Endothelial cell of umbilical vein (primary cell): Measurements from ENCODE around the gene PGS1. TPM values are rescaled to one million over a fixed set of nuclear protein-coding genes. Genes with fewer than 3 reads are reported as not detected.

Experiments used
- BruUV-seq: library from RNA; stranded (reverse); fragments of 400-500 nt; replicated peaks from 2 replicates; lab custom pipeline; 2021; lab: Mats Ljungman, UMichigan
- CTCF ChIA-PET: fragments of 300-600, 350-600 bp; sonication (Branson Sonifier 250); formaldehyde crosslinking; loops from one replicate; lab custom pipeline; 2021; ENCODE audit warnings: antibody characterized with exemption, inconsistent platforms; lab: Charles Lee
- POLR2A ChIA-PET: fragments of 300-600, 350-600 bp; sonication (Branson Sonifier 250); formaldehyde crosslinking; loops from one replicate; lab custom pipeline; 2021; ENCODE audit warnings: antibody characterized with exemption, inconsistent platforms; lab: Charles Lee
- DNase-seq: peaks from one replicate; pipeline ENCODE4 v3.0.0-alpha.2; 2011; ENCODE audit warnings: low read depth, low spot score
- FAIRE-seq: peaks from 2 replicates; lab custom pipeline; 2011; peaks lifted over from hg19 to GRCh38; lab: Jason Lieb, UNC
- H2AFZ ChIP-seq: 2 replicates; pipeline ENCODE4 v1.6.0; 2012; ENCODE audit warnings: low read depth, low read length, control low read depth, inconsistent platforms
- H3K27ac ChIP-seq: 2 replicates; pipeline ENCODE4 v1.5.1; 2011; ENCODE audit warnings: low read depth, mild to moderate bottlenecking, control low read depth, low read length, moderate library complexity; ENCODE audit not compliant: insufficient read depth
- H3K27me3 ChIP-seq, 2 experiments: 2 replicates each; pipeline versions ENCODE4 v1.6.0 to v1.6.1; 2011; ENCODE audit warnings: low read length in 2 of 2, mixed read lengths in 1 of 2; ENCODE audit not compliant: control insufficient read depth in 2 of 2, insufficient read depth in 2 of 2
- H3K36me3 ChIP-seq, 2 experiments: 2 replicates in 1 of 2; 3 replicates in 1 of 2; pipeline ENCODE4 v1.5.1; 2011; ENCODE audit warnings: low read length in 2 of 2, mild to moderate bottlenecking in 1 of 2, moderate library complexity in 1 of 2; ENCODE audit not compliant: control insufficient read depth in 2 of 2, insufficient read depth in 2 of 2; ENCODE audit errors: extremely low read depth in 1 of 2
- H3K4me1 ChIP-seq: 3 replicates; pipeline ENCODE4 v1.5.1; 2011; ENCODE audit warnings: mild to moderate bottlenecking, low read length; ENCODE audit not compliant: control insufficient read depth, insufficient read depth; ENCODE audit errors: extremely low read depth
- H3K4me2 ChIP-seq: 2 replicates; pipeline ENCODE4 v1.6.1; 2011; ENCODE audit warnings: low read length, control low read depth, mixed read lengths; ENCODE audit not compliant: insufficient read depth
- H3K4me3 ChIP-seq, 3 experiments: fragments of 200-600 bp in 1 of 3; sonication (generic), shearing (Covaris generic) in 1 of 3; replicated peaks in 1 of 3; 2 replicates each; pipeline ENCODE4 v1.5.1; 2011 to 2016; ENCODE audit warnings: control low read depth in 3 of 3, low read length in 3 of 3, mild to moderate bottlenecking in 2 of 3, inconsistent platforms in 1 of 3, low read depth in 1 of 3, moderate library complexity in 1 of 3; ENCODE audit not compliant: insufficient read depth in 1 of 3
- H3K79me2 ChIP-seq: 2 replicates; pipeline ENCODE4 v1.6.0; 2012; ENCODE audit warnings: low read length, inconsistent platforms; ENCODE audit not compliant: control insufficient read depth, insufficient read depth
- H3K9ac ChIP-seq: replicated peaks from 2 replicates; pipeline ENCODE3; 2011; ENCODE audit warnings: low read length, control low read depth; ENCODE audit not compliant: insufficient read depth; ENCODE audit errors: extremely low read depth
- H3K9me1 ChIP-seq: replicated peaks from 3 replicates; pipeline ENCODE4 v1.6.0; 2011; ENCODE audit warnings: mild to moderate bottlenecking, low read length; ENCODE audit not compliant: control insufficient read depth, insufficient read depth; ENCODE audit errors: extremely low read depth
- H3K9me3 ChIP-seq: replicated peaks from 2 replicates; pipeline ENCODE4 v1.5.1; 2012; ENCODE audit warnings: low read length, inconsistent platforms; ENCODE audit not compliant: control insufficient read depth, insufficient read depth
- H4K20me1 ChIP-seq: replicated peaks from 2 replicates; pipeline ENCODE3; 2011; ENCODE audit warnings: mild to moderate bottlenecking, low read length; ENCODE audit not compliant: control insufficient read depth, insufficient read depth; ENCODE audit errors: extremely low read depth
- EZH2 ChIP-seq: IDR thresholded peaks from 2 replicates; pipeline ENCODE4 v1.6.1; 2012; ENCODE audit warnings: borderline replicate concordance, low read depth, mild to moderate bottlenecking, moderate library complexity, low read length, inconsistent platforms; ENCODE audit not compliant: severe bottlenecking
- FOS ChIP-seq: IDR thresholded peaks from 2 replicates; pipeline ENCODE4 v1.6.1; 2011; ENCODE audit warnings: mild to moderate bottlenecking, low read length, moderate library complexity, borderline replicate concordance; ENCODE audit not compliant: insufficient read depth
- GATA2 ChIP-seq: IDR thresholded peaks from 2 replicates; pipeline ENCODE4 v1.7.0; 2011; ENCODE audit warnings: low read depth, mild to moderate bottlenecking, moderate library complexity, mixed read lengths, low read length; ENCODE audit not compliant: insufficient read length, insufficient read depth
- JUN ChIP-seq: IDR thresholded peaks from 2 replicates; pipeline ENCODE4 v1.6.1; 2011; ENCODE audit warnings: borderline replicate concordance, low read depth; ENCODE audit not compliant: insufficient read length, insufficient read depth
- MYC ChIP-seq: IDR thresholded peaks from one replicate; pipeline ENCODE4 v1.6.1; 2011; ENCODE audit warnings: mild to moderate bottlenecking, low read depth, low read length
- POLR2A ChIP-seq: IDR thresholded peaks from 2 replicates; pipeline ENCODE4 v1.6.1; 2012; ENCODE audit warnings: low read depth, mild to moderate bottlenecking, control low read depth, low read length
- POLR2AphosphoS5 ChIP-seq: IDR thresholded peaks from 2 replicates; pipeline ENCODE4 v1.6.1; 2012; ENCODE audit warnings: low read depth, mild to moderate bottlenecking, control low read depth, low read length, moderate library complexity; ENCODE audit not compliant: insufficient read depth
- dilution Hi-C: fragments of 300-500 bp; cut with MboI; formaldehyde crosslinking; loops from one replicate; pipeline ENCODE4 v1.15.0; 2019; ENCODE audit warnings: low sequenced_read_pairs; ENCODE audit not compliant: extremely low pct_ligation_motif_present
- intact Hi-C: fragments of 100-400 bp; cut with micrococcal nuclease; formaldehyde crosslinking; loops from one replicate; pipeline ENCODE4 v1.10.0; 2022
- polyA plus RNA-seq, 4 experiments: library from polyadenylated mRNA; depleted of rRNA in 3 of 4; stranded (reverse) in 3 of 4; unstranded in 1 of 4; fragments of >200 nt; gene quantifications; 2 replicates each; pipeline versions ENCODE4 v1.2.1 to v1.2.3, GENCODE V29; 2011 to 2012; ENCODE audit warnings: missing spikeins in 1 of 4
- total RNA-seq: library from RNA; stranded (reverse); gene quantifications from 2 replicates; pipeline ENCODE4 v1.2.3, GENCODE V29; 2021
- TF ChIP-seq, protein P1 (sequence below), 2 donors: IDR thresholded peaks; 1 replicate in 1 of 2; 2 replicates in 1 of 2; pipeline ENCODE4 v1.5.1; 2011; ENCODE audit warnings: low read length in 2 of 2, mild to moderate bottlenecking in 2 of 2, moderate library complexity in 2 of 2, control low read depth in 1 of 2, inconsistent platforms in 1 of 2, low read depth in 1 of 2; ENCODE audit not compliant: insufficient read depth in 1 of 2; ENCODE audit errors: extremely low read depth in 1 of 2
- TF ChIP-seq, protein P2 (sequence below): IDR thresholded peaks from 2 replicates; pipeline ENCODE4 v1.6.1; 2011; ENCODE audit not compliant: insufficient read depth, insufficient read length

Gene PGS1
- total and polyA plus RNA-seq, 2 donors (not counting 3 experiments of a cell fraction or from before 2014, with no cell fraction given) = 50.8 to 66.0 TPM

DNA sequence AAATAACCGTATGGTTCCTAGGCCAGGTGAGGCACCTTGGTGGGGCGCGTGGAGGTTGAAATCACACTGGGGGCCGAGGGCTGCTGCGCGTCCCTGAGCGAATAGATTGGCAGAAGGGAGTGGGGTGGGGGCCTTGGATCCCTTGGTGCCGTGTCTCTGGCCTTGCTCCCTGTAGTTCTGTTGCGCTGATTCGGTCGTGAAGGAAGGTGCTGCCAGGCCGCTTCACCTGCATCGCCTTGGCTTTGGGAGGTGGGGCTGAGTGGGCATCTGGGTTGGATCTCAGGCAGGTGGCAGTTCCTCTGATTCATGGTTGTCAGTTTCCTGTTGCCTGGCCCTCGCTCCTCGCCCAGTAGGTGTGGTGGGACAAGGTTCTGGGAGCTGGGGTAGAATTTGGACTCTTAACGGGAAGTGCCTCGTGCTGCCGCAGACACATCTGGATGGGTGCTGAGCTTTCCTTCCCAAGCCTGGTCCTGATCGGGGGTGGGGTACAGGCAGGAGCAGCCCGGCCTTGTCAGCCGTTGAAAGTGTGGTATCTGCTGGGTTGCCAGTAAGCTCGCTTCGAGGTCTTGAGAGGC, 30.1 kb downstream of the PGS1 start:
- Histone ChIP-seq H3K4me1 (peaks cover 1% of the 10 kb centered on the region), H4K20me1 (no peaks in the 10 kb centered on the region), H3K9ac (no peak overlapping the region), H3K4me2 (no peak overlapping the region), H3K27me3 (no peaks in the 10 kb centered on the region), H3K9me3 (no peaks in the 10 kb centered on the region), H3K9me1 (no peaks in the 10 kb centered on the region), H2AFZ (no peak overlapping the region), H3K36me3 (peaks cover 3 to 27% of the 10 kb centered on the region in 2 experiments), H3K27ac (no peak overlapping the region), H3K4me3 (no peak overlapping the region), H3K79me2 (peaks cover 66% of the 10 kb centered on the region)
- no TSS peak for BruUV-seq
- POLR2A ChIA-PET = no interaction called here
- TF ChIP-seq FOS (no peak), POLR2AphosphoS5 (no peak), POLR2A (no peak), EZH2 (no peak), MYC (no peak), GATA2 (no peak), JUN (no peak)
- TF ChIP-seq, protein P1, sequence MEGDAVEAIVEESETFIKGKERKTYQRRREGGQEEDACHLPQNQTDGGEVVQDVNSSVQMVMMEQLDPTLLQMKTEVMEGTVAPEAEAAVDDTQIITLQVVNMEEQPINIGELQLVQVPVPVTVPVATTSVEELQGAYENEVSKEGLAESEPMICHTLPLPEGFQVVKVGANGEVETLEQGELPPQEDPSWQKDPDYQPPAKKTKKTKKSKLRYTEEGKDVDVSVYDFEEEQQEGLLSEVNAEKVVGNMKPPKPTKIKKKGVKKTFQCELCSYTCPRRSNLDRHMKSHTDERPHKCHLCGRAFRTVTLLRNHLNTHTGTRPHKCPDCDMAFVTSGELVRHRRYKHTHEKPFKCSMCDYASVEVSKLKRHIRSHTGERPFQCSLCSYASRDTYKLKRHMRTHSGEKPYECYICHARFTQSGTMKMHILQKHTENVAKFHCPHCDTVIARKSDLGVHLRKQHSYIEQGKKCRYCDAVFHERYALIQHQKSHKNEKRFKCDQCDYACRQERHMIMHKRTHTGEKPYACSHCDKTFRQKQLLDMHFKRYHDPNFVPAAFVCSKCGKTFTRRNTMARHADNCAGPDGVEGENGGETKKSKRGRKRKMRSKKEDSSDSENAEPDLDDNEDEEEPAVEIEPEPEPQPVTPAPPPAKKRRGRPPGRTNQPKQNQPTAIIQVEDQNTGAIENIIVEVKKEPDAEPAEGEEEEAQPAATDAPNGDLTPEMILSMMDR (IDR thresholded peaks at IDR 0.05; ENCODE audit: extremely low read depth in 1 of 2, insufficient read depth in 1 of 2, low read depth in 1 of 2, low read length in 2 of 2) = no peak
- TF ChIP-seq, protein P2, sequence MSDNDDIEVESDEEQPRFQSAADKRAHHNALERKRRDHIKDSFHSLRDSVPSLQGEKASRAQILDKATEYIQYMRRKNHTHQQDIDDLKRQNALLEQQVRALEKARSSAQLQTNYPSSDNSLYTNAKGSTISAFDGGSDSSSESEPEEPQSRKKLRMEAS = no peak
- no peak for FAIRE-seq
- intact Hi-C loops (no loop called here), dilution Hi-C loops (no loop called here)
- CTCF ChIA-PET = interaction anchor here (0.8 to 1.5 kb wide), 2 partner anchors 8 to 48 kb away, joined by 4 to 5 read pairs; no protein-coding TSS in a partner anchor
- no peak for DNase-seq
